ENCODE measurements around the gene VPS13A. TPM values are rescaled to one million over a fixed set of nuclear protein-coding genes. Genes with fewer than 3 reads are reported as not detected.

VPS13A gene
- total RNA-seq, 1 experiment from 2014 or later: 52.8 TPM

DNA sequence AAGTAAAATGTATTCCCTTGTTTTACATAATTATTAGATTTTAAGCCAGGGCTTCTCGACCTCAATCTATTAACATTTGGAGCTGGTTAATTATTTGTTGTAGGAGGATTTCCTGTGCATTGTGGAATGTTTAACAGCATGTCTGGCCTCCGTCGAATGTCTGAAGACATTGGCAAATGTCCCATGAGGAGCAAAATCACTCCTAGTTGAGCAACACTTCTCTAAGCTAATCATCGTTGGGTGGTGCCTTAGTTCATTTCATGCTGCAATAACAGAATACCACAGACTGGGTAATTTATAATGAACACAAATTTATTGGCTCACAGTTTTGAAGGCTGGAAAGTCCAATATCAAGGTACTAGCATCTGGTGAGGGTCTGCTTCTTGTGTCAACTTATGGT lies 13.4 kb upstream of the VPS13A start:
- Histone ChIP-seq H3K79me2 (ENCODE audit: insufficient read depth, low read length) (no peaks in the 10 kb centered on the region), H3K9me2 (ENCODE audit: insufficient read depth) (no peaks in the 10 kb centered on the region), H3K9me3 (ENCODE audit: control insufficient read depth in 1 of 2, insufficient read depth in 1 of 2, low read depth in 1 of 2, low read length in 2 of 2) (no peaks in the 10 kb centered on the region), H3K9ac (ENCODE audit: low read length) (no peak overlapping the region), H3K4me2 (ENCODE audit: low read length) (no peak overlapping the region), H3K4me3 (replicated peaks in 1 of 2; ENCODE audit: low read depth in 1 of 2, low read length in 2 of 2) (no peak overlapping the region), H3K27me3 (ENCODE audit: insufficient read depth, low read length) (no peaks in the 10 kb centered on the region), H4K20me1 (ENCODE audit: insufficient read depth) (no peaks in the 10 kb centered on the region), H2AFZ (ENCODE audit: low read depth, low read length, poor library complexity, severe bottlenecking) (no peak overlapping the region), H3K36me3 (ENCODE audit: control insufficient read depth in 1 of 2, insufficient read depth in 2 of 2, low read length in 2 of 2) (no peaks in the 10 kb centered on the region), H3K4me1 (ENCODE audit: control insufficient read depth in 1 of 2, insufficient read depth in 2 of 2, low read length in 2 of 2) (no peaks in the 10 kb centered on the region), H3K27ac (ENCODE audit: low read depth, low read length) (no peak overlapping the region)
- intact Hi-C loops (cut with micrococcal nuclease): loop anchor here (10.0 kb wide), 1 partner anchor 271 kb away; no protein-coding TSS in a partner anchor
- no peak for ATAC-seq
- TF ChIP-seq EZH2 (IDR thresholded peaks at IDR 0.05): no peak
- no peak for TF ChIP-seq TCF7L2 (IDR thresholded peaks at IDR 0.05; ENCODE audit: borderline replicate concordance, extremely low read depth, insufficient read depth, insufficient read length)
- no peak for TF ChIP-seq SP1 (IDR thresholded peaks at IDR 0.05; ENCODE audit: low read depth)
- TF ChIP-seq, protein P1, sequence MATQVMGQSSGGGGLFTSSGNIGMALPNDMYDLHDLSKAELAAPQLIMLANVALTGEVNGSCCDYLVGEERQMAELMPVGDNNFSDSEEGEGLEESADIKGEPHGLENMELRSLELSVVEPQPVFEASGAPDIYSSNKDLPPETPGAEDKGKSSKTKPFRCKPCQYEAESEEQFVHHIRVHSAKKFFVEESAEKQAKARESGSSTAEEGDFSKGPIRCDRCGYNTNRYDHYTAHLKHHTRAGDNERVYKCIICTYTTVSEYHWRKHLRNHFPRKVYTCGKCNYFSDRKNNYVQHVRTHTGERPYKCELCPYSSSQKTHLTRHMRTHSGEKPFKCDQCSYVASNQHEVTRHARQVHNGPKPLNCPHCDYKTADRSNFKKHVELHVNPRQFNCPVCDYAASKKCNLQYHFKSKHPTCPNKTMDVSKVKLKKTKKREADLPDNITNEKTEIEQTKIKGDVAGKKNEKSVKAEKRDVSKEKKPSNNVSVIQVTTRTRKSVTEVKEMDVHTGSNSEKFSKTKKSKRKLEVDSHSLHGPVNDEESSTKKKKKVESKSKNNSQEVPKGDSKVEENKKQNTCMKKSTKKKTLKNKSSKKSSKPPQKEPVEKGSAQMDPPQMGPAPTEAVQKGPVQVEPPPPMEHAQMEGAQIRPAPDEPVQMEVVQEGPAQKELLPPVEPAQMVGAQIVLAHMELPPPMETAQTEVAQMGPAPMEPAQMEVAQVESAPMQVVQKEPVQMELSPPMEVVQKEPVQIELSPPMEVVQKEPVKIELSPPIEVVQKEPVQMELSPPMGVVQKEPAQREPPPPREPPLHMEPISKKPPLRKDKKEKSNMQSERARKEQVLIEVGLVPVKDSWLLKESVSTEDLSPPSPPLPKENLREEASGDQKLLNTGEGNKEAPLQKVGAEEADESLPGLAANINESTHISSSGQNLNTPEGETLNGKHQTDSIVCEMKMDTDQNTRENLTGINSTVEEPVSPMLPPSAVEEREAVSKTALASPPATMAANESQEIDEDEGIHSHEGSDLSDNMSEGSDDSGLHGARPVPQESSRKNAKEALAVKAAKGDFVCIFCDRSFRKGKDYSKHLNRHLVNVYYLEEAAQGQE (IDR thresholded peaks at IDR 0.05; ENCODE audit: low read depth): no peak
- TF ChIP-seq CBX3 (IDR thresholded peaks at IDR 0.05; ENCODE audit: low read depth): no peak
- no peak for TF ChIP-seq FOSL1 (IDR thresholded peaks at IDR 0.05; ENCODE audit: low read depth)
- TF ChIP-seq ELF1 (IDR thresholded peaks at IDR 0.05; ENCODE audit: borderline replicate concordance, low read depth): no peak
- no peak for DNase-seq (ENCODE audit: low read depth, low spot score)
- ChIA-PET POLR2A (no interaction called here), RAD21 (ENCODE audit: low non-redundant PET in 1 of 2, low total read pairs in 2 of 2, uncharacterized antibody in 2 of 2, unreplicated experiment in 2 of 2) (no interaction called here), CTCF (interaction anchor here (2.0 kb wide), 1 partner anchor 13 kb away, joined by 8 read pairs; no protein-coding TSS in a partner anchor)
- no TSS peak for BruUV-seq (replicated peaks)

All from HCT116 (cell line).